AG09309 (cell line): ENCODE results near the gene BDKRB2.

Experiments
- DNase-seq: peaks from one replicate; pipeline ENCODE4 v3.0.0-alpha.2; 2010; ENCODE audit warnings: low read depth
- H3K4me3 ChIP-seq: 2 replicates; pipeline ENCODE4 v1.5.1; 2011; ENCODE audit warnings: mild to moderate bottlenecking, low read depth, low read length, moderate library complexity; ENCODE audit not compliant: control insufficient read depth
- TF ChIP-seq, protein P1 (sequence below): IDR thresholded peaks from 2 replicates; pipeline ENCODE4 v1.5.1; 2011; ENCODE audit warnings: mild to moderate bottlenecking, low read depth, low read length, inconsistent platforms; ENCODE audit not compliant: insufficient read depth, control insufficient read depth; ENCODE audit errors: missing control alignments

The BDKRB2 gene

DNA sequence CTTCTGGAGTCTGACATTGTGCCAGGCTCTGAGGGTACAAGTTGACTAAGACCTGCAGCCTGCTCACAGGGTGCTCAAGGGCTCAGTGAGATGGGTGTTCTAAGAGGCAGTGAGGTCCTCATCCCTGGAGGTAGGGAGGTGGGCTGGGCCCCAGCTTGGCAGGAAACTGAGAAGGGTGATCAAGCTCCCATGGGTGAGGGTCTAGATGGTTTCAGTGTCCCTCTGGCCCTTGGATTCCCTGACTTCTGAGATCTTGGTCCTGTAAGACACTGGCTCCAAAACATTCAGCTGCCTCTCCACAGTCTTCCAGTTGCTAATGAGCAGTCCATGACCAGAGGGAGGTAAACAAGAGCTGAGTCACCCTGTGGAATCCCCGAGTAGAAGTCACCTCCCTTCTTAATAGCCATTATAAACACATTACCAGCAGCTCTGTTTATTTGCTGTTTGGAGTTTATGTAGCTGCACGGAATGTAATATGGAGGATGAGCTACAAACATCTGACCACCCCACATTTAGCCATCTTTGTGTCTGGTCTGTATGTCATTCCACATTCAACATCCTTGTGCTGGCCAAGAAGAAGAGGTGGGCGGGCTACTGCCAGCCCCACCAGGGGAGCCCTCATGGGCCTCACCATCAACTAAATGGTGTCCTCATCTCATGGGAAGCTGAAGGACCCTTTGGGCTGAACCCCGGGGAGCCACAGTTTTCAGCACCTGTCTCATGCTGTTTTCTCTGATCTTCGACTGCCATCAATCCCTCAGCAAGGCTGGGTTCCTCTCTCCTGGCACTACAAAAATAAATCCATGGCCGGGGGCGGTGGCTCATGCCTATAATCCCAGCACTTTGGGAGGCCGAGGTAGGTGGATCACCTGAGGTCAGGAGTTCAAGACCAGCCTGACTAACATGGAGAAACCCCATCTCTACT is 37.2 kb upstream of the BDKRB2 start:
- TF ChIP-seq, protein P1, sequence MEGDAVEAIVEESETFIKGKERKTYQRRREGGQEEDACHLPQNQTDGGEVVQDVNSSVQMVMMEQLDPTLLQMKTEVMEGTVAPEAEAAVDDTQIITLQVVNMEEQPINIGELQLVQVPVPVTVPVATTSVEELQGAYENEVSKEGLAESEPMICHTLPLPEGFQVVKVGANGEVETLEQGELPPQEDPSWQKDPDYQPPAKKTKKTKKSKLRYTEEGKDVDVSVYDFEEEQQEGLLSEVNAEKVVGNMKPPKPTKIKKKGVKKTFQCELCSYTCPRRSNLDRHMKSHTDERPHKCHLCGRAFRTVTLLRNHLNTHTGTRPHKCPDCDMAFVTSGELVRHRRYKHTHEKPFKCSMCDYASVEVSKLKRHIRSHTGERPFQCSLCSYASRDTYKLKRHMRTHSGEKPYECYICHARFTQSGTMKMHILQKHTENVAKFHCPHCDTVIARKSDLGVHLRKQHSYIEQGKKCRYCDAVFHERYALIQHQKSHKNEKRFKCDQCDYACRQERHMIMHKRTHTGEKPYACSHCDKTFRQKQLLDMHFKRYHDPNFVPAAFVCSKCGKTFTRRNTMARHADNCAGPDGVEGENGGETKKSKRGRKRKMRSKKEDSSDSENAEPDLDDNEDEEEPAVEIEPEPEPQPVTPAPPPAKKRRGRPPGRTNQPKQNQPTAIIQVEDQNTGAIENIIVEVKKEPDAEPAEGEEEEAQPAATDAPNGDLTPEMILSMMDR: no peak
- no peak overlapping the region for H3K4me3 ChIP-seq
- peak; percentile 72 for DNase-seq

DNA sequence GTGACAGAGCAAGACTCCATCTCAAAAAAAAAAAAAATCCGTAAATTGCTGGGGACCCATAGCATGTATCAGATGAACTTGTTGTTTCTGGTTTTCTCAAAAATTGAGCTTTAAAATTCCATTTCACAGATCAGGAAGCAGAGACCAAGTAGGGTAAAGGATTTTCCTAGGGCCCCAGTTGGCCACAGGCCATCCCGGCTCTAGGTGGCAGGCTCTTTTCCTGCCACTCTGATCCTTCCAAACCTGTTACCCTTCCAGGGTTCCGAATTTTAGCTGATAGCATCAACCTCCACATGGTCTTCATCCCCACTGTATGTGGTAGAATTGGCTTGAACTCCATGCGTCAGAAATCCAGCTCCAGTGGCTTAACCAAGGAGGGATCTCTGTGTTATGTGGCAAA is 36.1 kb upstream of the BDKRB2 start:
- H3K4me3 ChIP-seq: no peak overlapping the region
- no peak for DNase-seq
- TF ChIP-seq, protein P1: no peak

DNA sequence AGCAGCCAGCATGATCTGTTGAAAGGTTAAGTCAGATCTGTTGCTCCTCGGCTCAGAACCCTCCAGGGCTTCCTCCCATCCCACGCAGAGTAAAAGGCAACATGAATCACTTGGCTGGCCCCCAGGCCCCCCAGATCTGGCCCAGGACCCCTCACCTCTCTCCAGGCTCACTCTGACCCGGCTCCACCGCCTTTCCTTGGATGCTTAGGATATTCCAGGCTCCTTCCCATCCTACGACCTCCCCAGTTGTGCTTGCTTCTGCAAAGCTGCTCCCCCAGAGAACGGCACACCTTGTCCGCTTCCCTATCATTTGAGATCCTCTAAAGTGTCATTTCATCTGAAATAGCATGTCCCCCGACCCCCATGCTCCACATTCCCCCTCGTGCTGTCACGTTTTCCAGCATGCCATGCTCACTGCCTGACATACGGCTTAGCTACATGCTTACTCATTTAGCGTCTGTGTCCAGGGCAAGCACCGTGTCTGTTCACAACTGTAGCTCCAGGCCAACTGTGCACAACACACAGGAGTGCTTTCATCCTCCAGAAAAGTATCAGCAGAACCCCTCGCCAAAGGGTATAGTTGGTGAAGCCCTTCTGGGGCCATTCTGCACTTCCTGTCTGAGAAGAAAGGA is 33.6 kb upstream of the BDKRB2 start:
- TF ChIP-seq, protein P1: no peak
- no peak for DNase-seq
- no peak overlapping the region for H3K4me3 ChIP-seq

DNA sequence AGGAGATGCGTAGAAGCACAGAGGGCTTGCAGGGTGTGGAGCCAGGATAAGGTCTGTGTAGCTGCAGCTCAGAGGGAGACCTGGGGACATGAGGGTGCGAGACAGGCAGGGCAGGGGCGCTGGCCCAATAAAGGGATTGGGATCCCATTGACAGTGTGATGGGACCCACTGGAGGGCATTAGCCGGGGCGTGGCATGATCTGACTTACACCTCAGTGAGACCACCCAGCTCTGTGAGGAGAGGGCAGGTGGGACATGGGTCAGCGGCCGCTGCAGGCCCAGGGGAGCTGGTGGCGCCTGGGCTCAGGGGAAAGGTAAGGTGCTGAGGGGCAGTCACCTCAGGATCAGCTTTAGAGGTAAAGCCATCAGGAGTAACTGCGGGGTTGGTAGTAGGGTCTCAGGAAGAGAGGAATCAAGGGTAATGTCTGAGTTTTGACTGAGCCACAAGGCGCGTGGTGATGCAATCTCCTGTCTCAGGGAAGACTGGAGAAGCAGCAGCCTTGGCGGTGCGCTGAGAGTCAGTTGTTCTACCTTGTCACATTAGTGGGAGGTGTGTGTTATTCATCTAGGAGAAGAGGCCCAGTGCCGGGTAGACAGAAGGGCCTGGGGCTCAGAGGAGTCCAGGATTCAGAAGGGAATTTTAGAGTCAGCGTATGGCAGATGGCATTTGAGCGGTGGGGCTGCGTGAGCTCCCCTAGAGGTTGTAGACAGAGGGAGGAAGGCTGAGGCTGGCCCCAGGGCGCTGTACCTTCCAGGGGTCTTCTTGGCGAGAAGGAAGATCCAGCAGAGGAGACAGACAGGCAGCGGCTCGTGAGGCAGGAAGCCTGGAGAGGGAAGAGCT is 30.8 kb upstream of the BDKRB2 start:
- H3K4me3 ChIP-seq: no peak overlapping the region
- no peak for DNase-seq

DNA sequence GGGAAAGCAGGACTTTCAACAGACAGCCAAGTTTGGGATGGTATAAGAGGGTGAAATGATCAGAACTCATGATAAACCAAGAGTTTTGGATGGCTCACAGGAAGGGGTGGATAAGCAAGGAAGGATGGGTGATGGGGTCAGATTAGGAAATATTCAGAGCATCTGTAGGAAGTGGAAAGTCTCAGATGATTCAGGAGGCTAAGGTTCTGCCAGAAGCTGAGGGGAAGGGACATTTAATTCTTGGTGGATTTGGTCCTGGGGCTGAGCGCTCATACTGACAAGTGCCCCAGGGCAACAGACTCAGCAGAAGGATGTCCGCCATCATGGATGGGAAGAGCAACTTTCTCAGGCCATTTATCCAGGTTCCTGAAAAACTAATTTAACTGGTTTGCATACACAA is 28.4 kb upstream of the BDKRB2 start:
- H3K4me3 ChIP-seq: no peak overlapping the region
- DNase-seq: peak; percentile 46
- TF ChIP-seq, protein P1: no peak

More for the DNA sequence above, 30.8 kb upstream of the BDKRB2 start:
- TF ChIP-seq, protein P1: no peak

DNA sequence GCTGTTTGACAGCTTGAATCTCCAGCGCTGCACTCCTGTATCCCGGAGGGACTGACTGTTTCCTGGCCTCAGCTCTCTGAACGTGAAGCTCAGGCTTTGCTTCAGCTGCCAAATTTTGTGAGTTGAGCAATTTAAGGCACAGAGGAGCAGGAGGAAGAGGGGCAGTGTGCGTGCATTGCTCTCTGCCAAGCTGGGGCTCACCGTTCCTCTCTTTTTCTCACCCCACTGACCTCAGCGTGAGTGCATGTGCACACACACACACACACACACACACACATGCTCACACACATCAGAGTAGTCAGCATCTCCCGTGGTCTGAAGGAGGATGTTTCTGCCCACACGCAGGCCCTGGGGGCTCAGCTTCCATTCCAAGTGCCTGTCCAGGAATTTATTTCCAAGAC is 27.8 kb upstream of the BDKRB2 start:
- peak; percentile 93 for DNase-seq
- H3K4me3 ChIP-seq: no peak overlapping the region
- TF ChIP-seq, protein P1: no peak
